Measurements from ENCODE around the gene CAVIN2.
A peak's percentile ranks its signal among the peaks of the same experiment; 100 is the strongest.

CAVIN2 gene

GRCh38 chr2:191846515-191847476 lies at the start of gene CAVIN2:
Gene CAVIN2, minus strand, starts transcription at chr2:191847088. Its CDS starts 163 bp downstream, at chr2:191846925.
- DNase-seq (ENCODE audit: low spot score), result no peak

- no peak for DNase-seq (ENCODE audit: low spot score)
Measured at GRCh38 chr2:191895743-191896142, 48.9 kb upstream of the CAVIN2 start.

- DNase-seq (ENCODE audit: low spot score), result no peak
Measured at GRCh38 chr2:191895195-191895594, 48.3 kb upstream of the CAVIN2 start.

GRCh38 chr2:191894681-191895147 lies 47.8 kb upstream of the CAVIN2 start:
- no peak for DNase-seq (ENCODE audit: low spot score)

- DNase-seq (ENCODE audit: low spot score), result no peak
Measured at GRCh38 chr2:191892391-191892790, 45.5 kb upstream of the CAVIN2 start.

GRCh38 chr2:191891656-191892055 lies 44.8 kb upstream of the CAVIN2 start:
- DNase-seq (ENCODE audit: low spot score), result no peak

- no peak for DNase-seq (ENCODE audit: low spot score)
Measured at GRCh38 chr2:191889931-191890330, 43.0 kb upstream of the CAVIN2 start.

- no peak for DNase-seq (ENCODE audit: low spot score)
Measured at GRCh38 chr2:191888400-191889166, 41.7 kb upstream of the CAVIN2 start.

- no peak for DNase-seq (ENCODE audit: low spot score)
Measured at GRCh38 chr2:191885650-191886049, 38.8 kb upstream of the CAVIN2 start.

GRCh38 chr2:191885098-191885497 lies 38.2 kb upstream of the CAVIN2 start:
- no peak for DNase-seq (ENCODE audit: low spot score)

- no peak for DNase-seq (ENCODE audit: low spot score)
Measured at GRCh38 chr2:191881982-191882816, 35.3 kb upstream of the CAVIN2 start.

- no peak for DNase-seq (ENCODE audit: low spot score)
Measured at GRCh38 chr2:191878548-191879279, 31.8 kb upstream of the CAVIN2 start.

- no peak for DNase-seq (ENCODE audit: low spot score)
Measured at GRCh38 chr2:191877875-191878274, 31.0 kb upstream of the CAVIN2 start.

- no peak for DNase-seq (ENCODE audit: low spot score)
Measured at GRCh38 chr2:191875859-191876258, 29.0 kb upstream of the CAVIN2 start.

GRCh38 chr2:191870744-191871143 lies 23.9 kb upstream of the CAVIN2 start:
- DNase-seq (ENCODE audit: low spot score), result peak; percentile 3

- DNase-seq (ENCODE audit: low spot score), result no peak
Measured at GRCh38 chr2:191869781-191870180, 22.9 kb upstream of the CAVIN2 start.

GRCh38 chr2:191869178-191869577 lies 22.3 kb upstream of the CAVIN2 start:
- peak; percentile 13 for DNase-seq (ENCODE audit: low spot score)

- no peak for DNase-seq (ENCODE audit: low spot score)
Measured at GRCh38 chr2:191867507-191867847, 20.6 kb upstream of the CAVIN2 start.

- DNase-seq (ENCODE audit: low spot score), result no peak
Measured at GRCh38 chr2:191866675-191867506, 20.0 kb upstream of the CAVIN2 start.

- DNase-seq (ENCODE audit: low spot score), result no peak
Measured at GRCh38 chr2:191866195-191866594, 19.3 kb upstream of the CAVIN2 start.

Measured in NAMALWA (cell line).